ENCODE measurements around the gene SEMA4D.

SEMA4D gene

DNA sequence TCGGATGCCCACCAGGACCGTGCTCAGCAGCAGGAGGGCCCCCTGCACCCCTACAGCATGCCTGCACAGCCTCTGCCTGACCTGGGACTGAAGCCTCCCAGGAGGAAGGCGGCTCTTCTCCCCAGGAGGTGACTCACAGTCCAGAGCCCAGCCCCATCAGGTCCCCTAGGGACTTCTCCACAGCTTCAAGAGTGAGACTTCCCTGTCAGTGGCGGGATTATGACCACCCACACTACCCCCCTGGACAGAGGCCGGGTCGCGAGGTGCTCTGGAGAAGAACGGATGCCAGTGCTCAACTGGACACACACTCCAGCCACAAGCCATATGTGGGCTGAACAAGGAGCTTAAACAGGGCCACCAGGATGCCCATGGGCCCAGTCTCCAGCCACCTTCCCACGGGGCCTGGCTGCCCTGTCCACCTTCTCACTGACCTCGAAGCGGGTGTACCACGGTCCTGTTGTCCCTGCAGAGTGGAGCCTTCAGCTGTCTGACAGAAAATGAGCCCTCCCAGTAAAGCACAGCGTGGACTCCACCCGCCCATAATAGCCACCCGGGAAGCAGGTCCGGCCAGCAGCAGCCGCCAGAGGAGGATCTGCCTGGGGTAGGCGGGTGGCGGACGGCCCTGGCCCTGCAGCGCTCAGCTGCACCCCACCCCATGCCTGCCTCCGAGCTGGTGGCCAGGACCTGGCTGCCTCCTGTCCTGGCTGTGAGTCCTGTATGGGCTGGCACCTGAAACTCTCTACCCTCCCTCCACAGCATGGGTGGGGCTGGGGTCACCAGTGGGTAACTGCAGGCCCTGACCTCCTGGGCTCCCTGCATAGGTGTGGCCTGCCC is 54.7 kb downstream of the SEMA4D start:
- DNase-seq: no peak

GRCh38 chr9:89442501-89442978 is 55.4 kb downstream of the SEMA4D start:
- DNase-seq: no peak

- DNase-seq: no peak
Measured at GRCh38 chr9:89441986-89442385, 55.9 kb downstream of the SEMA4D start.

GRCh38 chr9:89441655-89441970 is 56.3 kb downstream of the SEMA4D start:
- no peak for DNase-seq

GRCh38 chr9:89440951-89441654 is 56.8 kb downstream of the SEMA4D start:
- DNase-seq: no peak

DNA sequence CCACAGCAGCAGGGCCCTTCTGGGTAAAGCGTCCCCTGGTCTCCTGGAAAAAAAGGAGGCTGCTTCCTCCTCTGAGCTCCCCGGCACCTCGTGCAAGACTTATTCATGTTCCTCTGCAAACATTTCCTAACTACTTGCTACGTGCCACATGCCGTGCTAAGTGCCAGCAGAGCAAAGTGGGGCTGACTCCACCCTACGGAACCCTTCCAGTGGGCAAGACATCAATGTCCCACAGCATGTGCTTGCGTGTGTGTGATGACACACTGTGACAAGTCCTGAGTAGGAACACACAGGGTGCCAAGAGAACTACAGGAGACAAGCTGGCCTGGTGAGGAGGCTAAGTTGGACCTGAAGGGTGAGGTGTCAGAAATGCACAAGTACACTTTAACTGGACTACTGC is 57.4 kb downstream of the SEMA4D start:
- DNase-seq: peak; percentile 42

DNA sequence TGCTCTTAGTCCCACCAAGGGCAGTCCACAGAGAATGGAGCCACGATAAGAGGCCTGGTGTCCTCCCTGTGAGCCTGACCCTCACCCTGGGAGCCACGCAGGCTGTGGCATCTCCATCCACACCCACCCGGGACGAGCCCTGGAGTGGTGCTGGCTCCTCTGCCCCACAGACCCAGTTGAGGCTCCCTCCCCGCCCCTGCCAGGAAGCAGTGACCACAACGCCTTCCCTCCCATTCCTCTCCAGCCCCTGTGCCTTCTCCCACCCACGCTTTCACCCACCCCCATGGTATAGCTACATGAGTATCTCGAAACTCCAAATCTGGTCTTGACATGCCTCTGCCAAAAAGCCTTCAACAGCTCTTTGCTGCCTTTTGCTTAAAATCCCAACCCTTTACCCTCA is 57.9 kb downstream of the SEMA4D start:
- no peak for DNase-seq

DNA sequence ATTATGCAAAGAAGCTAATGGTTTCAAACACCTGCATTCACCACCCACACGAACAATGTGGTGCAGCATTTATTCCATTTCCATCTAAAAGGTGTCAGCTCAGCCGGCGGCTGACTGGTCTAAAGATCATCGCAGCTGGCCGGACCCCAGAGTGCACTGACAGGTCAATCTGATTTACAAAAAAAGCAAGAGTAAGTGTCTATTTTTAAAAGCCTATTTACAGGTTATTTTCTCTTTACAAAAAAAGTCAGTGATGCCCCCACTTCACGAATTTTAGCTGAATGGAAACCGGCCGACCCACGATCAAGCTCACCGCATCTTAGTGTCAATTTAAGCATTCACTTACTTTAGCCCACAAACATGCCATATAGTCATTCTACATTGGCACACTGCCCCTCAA is 58.3 kb downstream of the SEMA4D start:
- no peak for DNase-seq

- DNase-seq: no peak
Measured at GRCh38 chr9:89438194-89438593, 59.7 kb downstream of the SEMA4D start.

DNA sequence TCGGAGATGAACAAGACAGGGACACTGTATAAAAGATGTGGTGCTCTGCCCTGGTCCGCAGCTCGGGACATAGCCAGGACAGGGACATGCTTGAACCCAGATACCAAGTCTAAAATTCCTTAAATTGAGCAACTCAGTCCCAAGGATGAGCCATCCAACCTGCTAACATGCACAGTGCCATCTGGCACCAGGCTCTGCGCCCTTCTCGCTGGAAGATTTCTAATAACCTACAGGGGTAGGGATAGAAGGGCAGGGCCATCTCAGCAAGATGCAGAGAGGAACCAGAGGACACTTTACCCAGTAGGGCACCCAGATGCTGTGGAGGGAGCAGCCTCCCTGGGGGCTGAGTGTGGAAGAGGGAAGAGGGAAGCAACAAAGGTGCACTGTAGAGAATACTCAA is 60.1 kb downstream of the SEMA4D start:
- no peak for DNase-seq

- peak; percentile 82 for DNase-seq
Measured at GRCh38 chr9:89436963-89437625, 60.8 kb downstream of the SEMA4D start.

DNA sequence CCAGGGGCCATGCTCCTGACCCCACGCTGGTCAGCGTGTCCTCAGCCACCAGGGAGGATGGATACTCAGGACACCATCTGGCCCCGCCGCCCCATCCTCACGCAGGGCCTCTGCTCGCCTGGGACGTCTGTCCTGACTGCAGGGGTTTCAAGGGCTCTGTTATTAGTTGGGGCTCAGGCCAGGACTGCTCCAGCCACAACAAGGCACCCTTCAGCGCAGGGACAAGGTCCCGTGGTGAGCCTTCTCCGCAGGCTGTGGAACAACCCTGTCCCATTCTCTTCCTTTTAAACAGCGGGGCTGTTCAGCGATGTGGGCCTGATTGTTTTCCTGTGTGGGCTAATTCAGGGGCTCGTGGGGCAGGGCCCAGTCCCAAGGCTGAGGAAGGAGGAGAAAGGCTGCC is 61.6 kb downstream of the SEMA4D start:
- no peak for DNase-seq

DNA sequence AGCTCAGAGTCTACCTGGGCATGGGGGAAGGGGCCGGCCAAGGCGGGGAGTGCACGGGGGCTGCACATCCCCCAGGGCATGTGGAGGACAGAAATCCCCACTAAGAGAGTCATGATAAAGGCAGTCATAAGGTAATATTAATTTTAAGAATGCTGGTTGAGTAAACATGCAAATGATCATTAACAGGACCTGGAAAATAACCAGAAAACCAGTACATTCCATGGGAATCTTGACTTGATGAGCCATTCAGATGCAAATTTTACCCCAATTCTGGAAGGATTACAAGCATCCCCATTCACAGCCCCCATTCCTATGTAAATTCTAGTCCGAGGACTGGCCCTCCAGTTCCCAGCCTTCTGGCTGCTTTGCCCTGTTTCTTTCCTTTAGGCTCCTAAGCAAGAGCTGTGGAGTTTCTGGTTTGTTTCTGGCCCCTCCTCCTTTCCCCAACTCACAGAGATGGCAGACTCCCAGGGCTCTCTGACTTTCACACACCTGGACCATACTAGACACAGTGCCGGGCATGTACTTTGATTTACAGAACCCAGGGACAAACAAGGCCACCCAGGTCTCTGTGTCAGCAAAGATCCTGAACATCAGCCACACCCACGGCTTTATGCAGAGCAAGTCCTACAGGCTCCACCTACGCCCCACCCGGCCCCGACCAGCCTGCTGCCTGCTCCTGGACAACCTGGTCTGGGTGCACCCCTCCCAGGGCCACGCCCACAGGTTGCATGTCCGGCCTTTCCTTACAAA is 62.7 kb downstream of the SEMA4D start:
- no peak for DNase-seq

DNA sequence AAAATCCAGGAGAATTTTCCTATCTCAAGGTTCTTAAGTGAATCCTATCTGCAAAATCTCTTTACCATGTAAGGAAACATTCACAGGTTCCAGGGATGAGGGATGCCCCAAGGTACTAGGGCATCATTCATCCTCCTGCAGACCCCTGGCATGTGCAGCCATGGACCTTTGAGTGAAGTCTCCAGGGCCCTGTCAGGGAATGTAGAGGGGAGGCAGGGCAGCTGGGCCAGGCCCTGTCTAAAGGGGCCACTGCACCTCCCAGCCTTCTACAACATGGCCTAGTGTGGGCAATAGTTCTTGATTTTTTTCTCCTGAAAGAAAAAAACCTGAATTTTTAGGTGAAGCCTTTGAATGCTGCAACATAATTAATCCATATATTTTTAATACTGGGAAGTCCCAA is 63.3 kb downstream of the SEMA4D start:
- no peak for DNase-seq

GRCh38 chr9:89433826-89434225 is 64.1 kb downstream of the SEMA4D start:
- no peak for DNase-seq

DNA sequence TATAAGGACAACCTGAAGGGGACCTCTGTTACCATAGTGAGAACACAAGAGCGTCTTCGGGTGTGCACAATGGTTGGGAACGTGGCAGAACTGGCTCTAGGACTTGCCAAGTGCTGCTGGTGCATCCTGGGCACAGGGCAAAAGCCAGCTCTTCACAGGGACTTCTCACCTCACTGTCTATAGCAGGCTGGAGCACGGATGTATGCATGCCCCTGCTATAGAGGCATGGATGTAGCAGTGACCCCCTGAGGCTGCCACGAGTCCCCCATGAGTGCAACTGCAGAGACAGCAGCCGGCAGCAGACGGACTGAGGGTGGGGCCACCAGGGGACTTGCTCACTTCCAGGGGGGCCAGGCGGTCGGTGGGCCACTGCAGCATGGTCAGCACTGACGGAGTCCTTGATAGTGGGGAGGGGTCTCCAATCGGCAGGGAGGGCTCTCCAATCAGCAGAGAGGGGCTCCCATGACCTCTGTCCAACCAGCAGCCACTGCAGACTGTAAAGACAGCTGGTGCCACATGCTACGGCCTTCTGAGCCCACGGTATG is 64.9 kb downstream of the SEMA4D start:
- no peak for DNase-seq

DNA sequence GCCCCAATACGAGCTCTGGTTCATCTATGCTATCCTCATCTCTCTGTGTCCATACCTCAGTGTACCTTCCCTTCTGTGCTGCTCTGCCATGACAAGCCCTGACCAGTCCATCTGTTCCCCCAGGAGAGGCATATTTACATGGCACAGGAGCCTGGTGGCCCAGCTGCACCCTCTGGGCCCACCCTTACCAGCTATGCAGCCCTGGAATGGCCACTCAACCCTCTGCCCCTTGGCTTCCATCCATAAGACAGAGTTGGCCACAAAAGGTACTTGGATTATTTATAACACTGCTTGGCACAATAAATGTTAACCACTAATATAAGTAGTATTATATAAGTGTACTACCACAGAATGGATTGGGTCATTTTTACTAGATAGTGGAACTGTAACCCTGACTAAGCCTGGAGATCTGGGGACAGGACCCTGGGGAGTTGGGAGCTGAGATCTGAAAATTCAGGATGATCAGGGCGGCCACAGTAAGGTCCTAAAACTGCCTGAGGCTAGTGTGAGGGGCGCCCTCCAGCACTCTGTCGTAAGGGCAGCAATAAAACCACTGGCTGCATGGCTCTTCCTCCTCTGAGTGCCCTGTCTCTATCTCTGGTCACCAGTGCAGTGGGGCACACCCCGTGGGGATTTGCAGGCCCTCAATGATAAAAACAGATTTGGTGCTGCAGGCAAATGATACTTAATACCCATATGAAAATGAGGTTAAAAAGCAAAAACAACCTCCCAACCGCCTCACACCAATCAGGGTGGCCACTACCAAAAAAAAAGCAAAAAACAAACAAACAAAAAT is 65.8 kb downstream of the SEMA4D start:
- no peak for DNase-seq

DNA sequence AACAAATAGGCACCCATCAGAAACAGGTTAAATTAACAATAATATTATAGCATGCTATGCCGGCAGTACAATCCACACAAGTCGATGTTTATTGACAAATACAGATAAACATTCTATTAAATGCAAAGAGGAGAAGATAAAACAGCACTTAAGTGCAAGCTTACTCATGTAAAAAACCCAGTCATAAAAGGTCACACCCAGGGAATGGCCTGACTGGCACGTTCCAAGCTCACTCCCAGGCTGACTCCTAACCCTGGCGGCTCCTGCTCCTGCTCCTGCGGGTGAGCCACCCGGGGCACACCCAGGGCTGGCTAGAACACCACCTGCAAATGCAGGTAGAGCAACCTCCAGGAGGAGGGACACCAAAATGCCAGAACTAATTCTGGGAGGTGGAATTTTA is 66.9 kb downstream of the SEMA4D start:
- no peak for DNase-seq

GRCh38 chr9:89428901-89429890 is 68.7 kb downstream of the SEMA4D start:
- peak; percentile 71 for DNase-seq

DNA sequence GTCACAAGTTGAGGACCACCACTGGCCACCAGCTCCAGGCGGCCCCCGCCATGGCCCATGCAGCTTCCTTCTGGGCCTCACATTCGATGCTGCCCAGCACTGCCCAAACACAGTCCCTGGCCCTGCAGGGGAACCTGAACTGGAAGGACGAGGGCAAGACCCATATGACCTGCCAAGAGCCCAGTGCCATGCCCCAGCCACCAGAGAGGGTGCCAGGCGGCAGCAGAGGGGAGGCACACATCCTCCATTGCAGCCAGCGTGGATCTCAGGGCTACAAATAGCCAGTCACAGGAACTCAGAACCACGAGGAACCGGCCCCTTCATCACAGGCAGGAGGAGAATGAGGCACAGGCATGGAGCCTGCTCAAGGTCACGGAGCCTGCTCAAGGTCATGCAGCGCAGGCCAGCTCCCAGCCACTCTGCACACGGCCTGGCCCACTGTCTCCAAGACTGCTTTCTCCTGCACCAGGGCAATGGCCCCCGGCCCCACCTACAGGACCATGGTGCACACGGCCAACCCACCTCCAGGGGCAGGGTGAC is 69.6 kb downstream of the SEMA4D start:
- no peak for DNase-seq

All from CD4-positive, alpha-beta T cell treated with Interleukin-4 for 4 hours (primary cell).